Measurements from ENCODE around the gene NFYC.

The NFYC gene

DNA sequence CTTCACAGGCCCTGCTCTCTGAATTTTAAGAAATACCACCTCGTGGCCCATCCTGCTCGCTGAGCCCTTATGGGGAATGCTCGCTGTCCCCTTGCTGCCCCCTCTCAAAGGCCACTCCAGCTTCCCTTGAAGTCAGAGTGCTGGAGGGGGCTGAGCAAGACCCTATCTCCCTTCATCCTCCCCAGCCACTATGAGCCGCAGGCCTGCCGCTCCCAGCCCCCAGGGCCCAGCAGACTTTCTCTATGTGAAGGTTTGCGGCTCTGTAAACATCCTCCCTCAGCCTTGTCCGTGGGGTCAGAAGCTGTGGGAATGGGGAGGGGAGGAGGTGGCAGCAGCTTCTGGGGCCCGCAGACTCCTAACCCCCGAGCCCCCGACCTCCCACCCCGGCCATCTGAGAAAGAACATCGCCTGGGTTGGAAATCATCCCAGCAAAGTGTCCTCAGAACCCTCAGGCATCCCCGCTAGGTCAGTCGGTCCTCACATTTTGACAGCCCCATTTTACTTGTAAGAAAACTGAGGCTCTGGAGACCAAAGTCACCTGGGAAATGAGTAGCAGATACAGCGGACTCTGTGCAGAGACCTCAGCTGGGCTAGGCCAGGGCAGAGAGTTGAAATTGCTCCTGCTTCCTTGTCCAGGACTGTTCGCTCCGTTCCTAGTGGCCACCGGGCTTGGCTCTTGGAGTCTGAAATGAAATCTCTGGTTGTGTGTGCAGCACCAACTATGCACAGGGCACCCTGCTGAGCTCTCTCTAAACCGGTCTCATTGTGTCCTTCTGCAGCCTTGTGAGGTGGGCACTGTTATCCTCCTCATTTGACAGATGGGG, 96.4 kb downstream of the NFYC start:
- Histone ChIP-seq H3K4me1 (ENCODE audit: control insufficient read depth, insufficient read depth, low read length) (peaks cover 12% of the 10 kb centered on the region), H3K9me3 (ENCODE audit: control insufficient read depth, low read length) (no peaks in the 10 kb centered on the region), H3K36me3 (ENCODE audit: control insufficient read depth, insufficient read depth, low read length) (no peaks in the 10 kb centered on the region), H3K4me3 (ENCODE audit: insufficient read depth, low read depth, low read length) (no peak overlapping the region), H3K27me3 (ENCODE audit: control insufficient read depth, insufficient read depth, low read length, poor library complexity, severe bottlenecking) (peaks cover 11% of the 10 kb centered on the region), H3K27ac (ENCODE audit: insufficient read depth, low read depth, low read length, poor library complexity, severe bottlenecking) (no peak overlapping the region)
- 84 to 86% methylated on average over 17 to 19 of the region's 19 CpGs for WGBS, 2 experiments

DNA sequence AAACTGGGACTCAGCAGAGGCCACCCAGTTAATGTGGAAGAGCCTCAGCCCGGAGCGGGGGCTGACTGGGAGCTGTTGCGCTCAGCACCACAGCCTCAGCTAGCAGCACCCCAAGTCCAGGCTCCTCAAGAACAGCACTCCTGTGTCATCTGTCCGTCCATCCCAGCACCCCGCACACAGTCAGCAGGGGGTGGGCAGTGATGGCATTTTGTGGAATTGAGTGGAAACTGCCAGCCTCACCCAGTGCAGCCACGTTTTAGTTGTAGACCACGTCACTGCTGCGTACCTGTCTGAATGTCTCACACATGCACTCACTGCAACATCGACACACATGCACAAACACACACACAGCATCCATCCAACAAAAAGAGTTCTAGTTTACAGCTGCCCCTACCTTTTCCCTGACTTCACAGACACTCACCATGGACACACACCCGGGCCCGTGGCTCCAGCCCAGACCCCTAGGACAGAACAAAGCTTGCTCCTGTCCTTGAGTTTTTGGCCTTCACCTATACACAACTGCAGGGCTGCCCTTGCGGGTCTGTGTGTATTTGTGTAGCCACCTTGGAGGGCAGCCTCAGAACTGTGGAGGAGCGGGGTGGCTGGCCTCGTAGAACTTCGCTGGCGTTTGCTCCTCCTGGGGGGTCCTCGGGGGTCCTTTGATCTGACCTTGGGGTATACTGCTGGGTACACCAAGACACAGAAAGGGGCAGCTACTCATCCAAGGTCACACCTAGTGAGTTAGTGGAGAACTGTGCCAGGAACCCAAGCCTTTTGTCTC, 97.2 kb downstream of the NFYC start:
- Histone ChIP-seq H3K4me1 (ENCODE audit: control insufficient read depth, insufficient read depth, low read length) (peaks cover 7% of the 10 kb centered on the region), H3K4me3 (ENCODE audit: insufficient read depth, low read depth, low read length) (no peak overlapping the region), H3K27ac (ENCODE audit: insufficient read depth, low read depth, low read length, poor library complexity, severe bottlenecking) (no peak overlapping the region), H3K36me3 (ENCODE audit: control insufficient read depth, insufficient read depth, low read length) (no peaks in the 10 kb centered on the region), H3K9me3 (ENCODE audit: control insufficient read depth, low read length) (no peaks in the 10 kb centered on the region), H3K27me3 (ENCODE audit: control insufficient read depth, insufficient read depth, low read length, poor library complexity, severe bottlenecking) (peaks cover 6% of the 10 kb centered on the region)
- 93 to 94% methylated on average over 17 of the region's 17 CpGs for WGBS, 2 experiments

DNA sequence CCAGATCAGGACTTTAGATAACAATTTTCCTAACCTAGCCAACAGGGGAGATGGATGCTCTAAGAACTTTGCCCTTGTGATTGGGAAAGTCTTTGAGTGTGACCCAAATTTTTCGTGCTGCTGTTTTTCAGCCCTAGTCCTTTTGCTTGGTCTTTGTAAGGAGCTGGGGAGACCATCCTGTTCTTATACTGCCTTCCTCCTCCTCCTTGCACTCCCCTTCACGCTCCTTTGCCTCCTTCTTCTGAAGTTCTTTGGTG, 97.8 kb downstream of the NFYC start:
- WGBS, 2 experiments: 85 to 90% methylated on average over 2 of the region's 2 CpGs
- no peak overlapping the region for H3K4me3 ChIP-seq (ENCODE audit: insufficient read depth, low read depth, low read length)
- peaks cover 6% of the 10 kb centered on the region for H3K4me1 ChIP-seq (ENCODE audit: control insufficient read depth, insufficient read depth, low read length)
- H3K27ac ChIP-seq (ENCODE audit: insufficient read depth, low read depth, low read length, poor library complexity, severe bottlenecking): no peak overlapping the region
- peaks cover 5% of the 10 kb centered on the region for H3K27me3 ChIP-seq (ENCODE audit: control insufficient read depth, insufficient read depth, low read length, poor library complexity, severe bottlenecking)
- H3K9me3 ChIP-seq (ENCODE audit: control insufficient read depth, low read length): no peaks in the 10 kb centered on the region
- H3K36me3 ChIP-seq (ENCODE audit: control insufficient read depth, insufficient read depth, low read length): no peaks in the 10 kb centered on the region

DNA sequence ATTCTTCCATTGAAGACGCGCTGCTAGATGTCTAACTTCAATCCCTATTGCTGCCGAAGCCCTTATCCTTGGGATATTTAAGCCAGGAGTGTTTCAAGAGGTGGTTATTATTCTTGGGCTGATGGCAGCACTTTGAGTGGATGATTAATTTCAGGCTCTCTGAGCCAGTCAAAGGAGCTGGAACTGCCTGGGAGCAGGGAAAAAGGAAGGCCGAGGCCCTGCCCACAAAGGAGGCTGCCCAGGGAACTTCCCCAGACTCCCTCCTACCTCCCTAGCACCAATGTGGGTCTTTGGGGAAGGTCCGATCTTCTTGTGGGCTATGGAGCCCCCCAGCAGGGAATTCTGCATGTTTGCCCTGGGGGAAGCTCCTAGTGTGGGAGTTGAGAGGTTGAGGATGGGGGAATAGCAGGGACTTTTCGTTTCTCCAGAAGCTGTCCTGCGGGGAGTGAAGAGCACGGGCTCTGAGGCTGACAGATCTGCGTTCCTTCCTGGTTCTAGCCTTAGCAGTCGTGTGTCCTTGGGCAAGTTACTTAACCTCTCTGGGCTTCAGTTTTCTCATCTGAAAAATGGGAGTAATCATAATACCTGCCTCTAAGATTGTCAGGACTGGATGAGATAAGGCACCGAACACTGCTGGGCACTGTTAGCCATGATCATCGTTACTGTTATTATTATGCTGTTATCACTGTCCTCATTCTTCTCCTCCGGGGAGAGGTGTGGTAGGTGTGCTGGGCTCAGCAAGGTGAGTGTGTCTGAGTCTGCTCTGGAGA, 98.3 kb downstream of the NFYC start:
- H3K27me3 ChIP-seq (ENCODE audit: control insufficient read depth, insufficient read depth, low read length, poor library complexity, severe bottlenecking): no peaks in the 10 kb centered on the region
- no peak overlapping the region for H3K27ac ChIP-seq (ENCODE audit: insufficient read depth, low read depth, low read length, poor library complexity, severe bottlenecking)
- WGBS, 2 experiments: 86 to 87% methylated on average over 13 of the region's 13 CpGs
- no peak overlapping the region for H3K4me3 ChIP-seq (ENCODE audit: insufficient read depth, low read depth, low read length)
- no peaks in the 10 kb centered on the region for H3K36me3 ChIP-seq (ENCODE audit: control insufficient read depth, insufficient read depth, low read length)
- H3K4me1 ChIP-seq (ENCODE audit: control insufficient read depth, insufficient read depth, low read length): peaks cover under 1% of the 10 kb centered on the region
- H3K9me3 ChIP-seq (ENCODE audit: control insufficient read depth, low read length): no peaks in the 10 kb centered on the region

DNA sequence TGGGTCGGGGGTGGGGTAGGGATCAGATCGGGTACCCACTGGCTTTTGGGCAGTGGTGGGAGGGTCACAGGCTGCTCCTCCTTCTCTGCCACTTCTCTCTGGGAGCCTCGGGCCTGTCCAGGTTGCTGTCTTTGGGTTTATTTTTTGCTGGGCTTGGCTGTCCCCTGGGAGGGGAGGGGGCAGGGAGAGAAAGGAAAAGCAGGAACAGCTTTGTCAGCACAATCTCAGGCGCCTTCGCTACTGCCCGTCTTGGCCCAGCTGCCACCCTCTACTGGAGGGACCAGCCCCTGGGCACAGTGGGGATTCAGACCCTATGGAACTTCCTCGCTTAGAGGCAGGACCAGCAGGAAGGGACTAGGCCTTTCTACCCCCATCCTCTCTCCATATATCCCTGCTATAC, 100.5 kb downstream of the NFYC start:
- no peaks in the 10 kb centered on the region for H3K9me3 ChIP-seq (ENCODE audit: control insufficient read depth, low read length)
- peaks cover 12% of the 10 kb centered on the region for H3K4me1 ChIP-seq (ENCODE audit: control insufficient read depth, insufficient read depth, low read length)
- no peak overlapping the region for H3K27ac ChIP-seq (ENCODE audit: insufficient read depth, low read depth, low read length, poor library complexity, severe bottlenecking)
- no peak overlapping the region for H3K4me3 ChIP-seq (ENCODE audit: insufficient read depth, low read depth, low read length)
- H3K36me3 ChIP-seq (ENCODE audit: control insufficient read depth, insufficient read depth, low read length): no peaks in the 10 kb centered on the region
- WGBS, 2 experiments: 68 to 77% methylated on average over 7 of the region's 7 CpGs
- H3K27me3 ChIP-seq (ENCODE audit: control insufficient read depth, insufficient read depth, low read length, poor library complexity, severe bottlenecking): no peaks in the 10 kb centered on the region

DNA sequence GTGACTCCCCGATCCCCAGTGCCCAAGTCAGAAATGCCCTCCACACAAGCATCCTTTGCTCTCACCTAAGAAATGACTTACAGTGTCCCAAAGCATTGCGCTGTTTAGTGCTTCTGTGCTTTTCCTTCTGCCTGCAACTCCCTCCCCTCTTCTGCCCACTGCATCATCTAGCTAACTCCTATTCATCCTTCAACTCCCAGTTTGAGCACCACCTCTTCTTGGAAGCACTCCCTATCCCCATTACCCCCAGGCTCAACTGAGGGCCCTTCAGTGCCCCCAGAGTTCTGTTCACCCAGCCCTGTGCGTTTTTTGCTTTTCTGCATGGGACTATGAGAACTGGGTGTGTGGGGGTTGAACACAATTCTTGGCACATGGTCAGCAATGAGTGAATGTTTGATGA, 102.1 kb downstream of the NFYC start:
- no peak overlapping the region for H3K4me3 ChIP-seq (ENCODE audit: insufficient read depth, low read depth, low read length)
- H3K27ac ChIP-seq (ENCODE audit: insufficient read depth, low read depth, low read length, poor library complexity, severe bottlenecking): no peak overlapping the region
- no peaks in the 10 kb centered on the region for H3K36me3 ChIP-seq (ENCODE audit: control insufficient read depth, insufficient read depth, low read length)
- H3K9me3 ChIP-seq (ENCODE audit: control insufficient read depth, low read length): no peaks in the 10 kb centered on the region
- no peaks in the 10 kb centered on the region for H3K27me3 ChIP-seq (ENCODE audit: control insufficient read depth, insufficient read depth, low read length, poor library complexity, severe bottlenecking)
- peaks cover 18% of the 10 kb centered on the region for H3K4me1 ChIP-seq (ENCODE audit: control insufficient read depth, insufficient read depth, low read length)
- WGBS, 2 experiments: 91 to 93% methylated on average over 3 of the region's 3 CpGs

DNA sequence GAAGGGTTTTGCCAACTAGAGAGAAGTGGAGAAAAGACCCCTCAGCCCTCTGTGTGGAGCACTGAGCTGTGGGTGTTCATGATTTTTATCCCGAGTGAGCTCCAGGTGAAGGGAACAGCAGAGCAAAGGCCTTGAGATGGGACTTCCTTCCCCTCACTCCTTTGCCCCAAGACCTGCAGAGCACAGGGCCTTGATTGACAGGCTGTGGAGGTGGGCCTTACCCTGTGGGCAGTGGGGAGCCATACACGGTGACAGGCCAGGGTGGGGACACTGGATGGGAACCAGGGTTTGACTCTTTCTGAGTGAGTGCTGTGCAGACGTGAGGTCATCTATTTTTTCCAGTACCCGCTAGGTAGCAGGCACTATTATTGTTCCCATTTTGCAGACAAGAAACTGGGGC, 102.5 kb downstream of the NFYC start:
- no peak overlapping the region for H3K27ac ChIP-seq (ENCODE audit: insufficient read depth, low read depth, low read length, poor library complexity, severe bottlenecking)

DNA sequence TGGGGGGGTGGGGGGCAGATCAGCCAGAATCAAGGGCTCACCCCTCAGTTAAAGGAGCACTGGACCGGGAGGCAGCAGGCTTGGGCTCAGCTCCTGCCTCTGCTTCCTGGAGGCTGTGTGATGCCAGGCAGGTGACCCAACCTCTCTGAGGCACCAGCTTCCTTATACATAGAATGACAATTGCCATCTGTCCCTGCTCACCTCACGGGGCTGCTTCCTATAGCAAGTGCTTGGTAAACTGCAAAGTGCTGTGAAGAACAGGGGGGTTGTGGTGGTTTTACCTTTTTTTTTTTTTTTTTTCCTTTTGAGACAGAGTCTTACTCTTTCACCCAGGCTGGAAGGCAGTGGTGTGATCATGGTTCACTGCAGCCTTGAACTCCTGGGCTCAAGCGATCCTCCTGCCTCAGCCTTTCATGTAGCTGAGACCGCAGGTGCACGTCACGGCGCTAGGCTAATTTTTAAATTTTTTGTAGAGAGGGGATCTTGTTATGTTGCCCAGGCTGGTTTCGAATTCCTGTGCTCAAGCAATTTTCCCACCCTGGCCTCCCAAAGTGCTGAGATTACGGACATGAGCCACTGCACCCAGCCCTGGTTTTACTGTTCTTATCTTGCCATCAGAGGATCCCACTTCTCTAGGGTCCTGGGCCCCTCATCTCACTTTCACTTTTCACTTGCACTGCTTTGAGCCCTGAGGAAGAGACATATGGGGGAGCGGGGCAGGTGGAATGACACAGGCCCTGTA, 103.6 kb downstream of the NFYC start:
- no peak overlapping the region for H3K27ac ChIP-seq (ENCODE audit: insufficient read depth, low read depth, low read length, poor library complexity, severe bottlenecking)
- H3K4me3 ChIP-seq (ENCODE audit: insufficient read depth, low read depth, low read length): no peak overlapping the region
- H3K36me3 ChIP-seq (ENCODE audit: control insufficient read depth, insufficient read depth, low read length): no peaks in the 10 kb centered on the region
- 86 to 87% methylated on average over 10 of the region's 10 CpGs for WGBS, 2 experiments
- no peaks in the 10 kb centered on the region for H3K27me3 ChIP-seq (ENCODE audit: control insufficient read depth, insufficient read depth, low read length, poor library complexity, severe bottlenecking)
- peaks cover 32% of the 10 kb centered on the region for H3K4me1 ChIP-seq (ENCODE audit: control insufficient read depth, insufficient read depth, low read length)
- H3K9me3 ChIP-seq (ENCODE audit: control insufficient read depth, low read length): no peaks in the 10 kb centered on the region

More for the DNA sequence above, 102.5 kb downstream of the NFYC start:
- H3K27me3 ChIP-seq (ENCODE audit: control insufficient read depth, insufficient read depth, low read length, poor library complexity, severe bottlenecking): no peaks in the 10 kb centered on the region
- no peaks in the 10 kb centered on the region for H3K36me3 ChIP-seq (ENCODE audit: control insufficient read depth, insufficient read depth, low read length)
- H3K9me3 ChIP-seq (ENCODE audit: control insufficient read depth, low read length): no peaks in the 10 kb centered on the region
- H3K4me3 ChIP-seq (ENCODE audit: insufficient read depth, low read depth, low read length): no peak overlapping the region
- peaks cover 21% of the 10 kb centered on the region for H3K4me1 ChIP-seq (ENCODE audit: control insufficient read depth, insufficient read depth, low read length)
- 78% methylated on average over 4 of the region's 4 CpGs for WGBS, 2 experiments

DNA sequence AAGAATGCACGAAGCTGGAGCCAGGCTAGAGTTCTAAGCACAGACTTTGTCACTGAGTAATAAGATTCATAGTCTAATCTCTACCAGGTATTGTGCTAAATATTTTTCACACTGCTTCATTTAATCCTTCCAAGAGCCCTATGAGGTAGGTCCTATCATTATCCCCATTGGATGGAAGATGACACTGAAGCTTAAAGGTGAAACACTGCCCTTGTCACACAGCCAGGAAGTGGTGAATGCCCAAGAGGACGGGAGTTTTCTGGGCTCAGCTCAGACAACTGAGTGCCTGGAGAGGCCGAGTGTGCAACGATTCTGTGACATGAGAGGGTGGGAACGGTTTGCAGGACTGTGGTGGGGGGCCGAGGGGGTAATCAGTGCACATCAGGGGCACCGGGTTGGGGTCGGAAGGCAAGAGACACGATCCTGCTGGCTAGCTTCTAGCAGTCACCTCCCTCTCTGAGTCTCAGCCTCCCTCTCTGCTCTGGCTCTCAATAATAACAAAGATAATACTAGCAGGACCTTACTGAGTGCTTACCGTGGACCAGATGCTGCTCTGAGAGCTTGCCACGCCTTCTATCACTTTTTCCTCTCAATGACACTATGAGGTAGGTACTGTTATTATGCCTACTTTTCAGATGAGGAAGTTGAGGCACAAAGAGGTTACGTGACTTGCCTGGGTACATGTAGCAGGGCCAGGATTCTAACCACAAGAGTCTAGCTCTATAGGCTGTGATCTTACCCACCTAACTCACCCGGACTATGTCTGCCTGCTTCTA, 104.5 kb downstream of the NFYC start:
- Histone ChIP-seq H3K36me3 (ENCODE audit: control insufficient read depth, insufficient read depth, low read length) (no peaks in the 10 kb centered on the region), H3K27ac (ENCODE audit: insufficient read depth, low read depth, low read length, poor library complexity, severe bottlenecking) (no peak overlapping the region), H3K4me3 (ENCODE audit: insufficient read depth, low read depth, low read length) (no peak overlapping the region), H3K27me3 (ENCODE audit: control insufficient read depth, insufficient read depth, low read length, poor library complexity, severe bottlenecking) (no peaks in the 10 kb centered on the region), H3K9me3 (ENCODE audit: control insufficient read depth, low read length) (no peaks in the 10 kb centered on the region), H3K4me1 (ENCODE audit: control insufficient read depth, insufficient read depth, low read length) (peaks cover 39% of the 10 kb centered on the region)
- 79 to 80% methylated on average over 13 of the region's 13 CpGs for WGBS, 2 experiments

Measured in ectodermal cell (in vitro differentiated cells).